Stimulated activated memory B cell treated with anti-CD40 and anti-IgM and Interleukin-4, amounts not matched to agents 10 μg/mL and 1 μg/mL and 100 μg/mL, for 72 hours (primary cell): ENCODE measurements around the gene SLC25A30.
"Not testable (repeated sequence)": the region's sequence is repeated elsewhere in the genome, so short reads cannot be mapped to it uniquely, and the experiment has no call there.

Experiments
- ATAC-seq: fragments of 150-1000 bp; cut with Tn5 transposase; 2 replicates; pipeline ENCODE4 v1.10.0; 2021
- H3K27ac Mint-ChIP-seq: one replicate; pipeline ENCODE4 v1.8.0; 2022; ENCODE audit warnings: mild to moderate bottlenecking, mixed read lengths
- H3K27me3 Mint-ChIP-seq: one replicate; pipeline ENCODE4 v1.8.0; 2022; ENCODE audit warnings: mixed read lengths
- H3K36me3 Mint-ChIP-seq: one replicate; pipeline ENCODE4 v1.8.0; 2022; ENCODE audit warnings: mixed read lengths
- H3K4me1 Mint-ChIP-seq: one replicate; pipeline ENCODE4 v1.8.0; 2022; ENCODE audit warnings: mixed read lengths
- H3K4me3 Mint-ChIP-seq: one replicate; pipeline ENCODE4 v1.8.0; 2022; ENCODE audit warnings: mild to moderate bottlenecking, moderate library complexity, mixed read lengths
- H3K9me3 Mint-ChIP-seq: one replicate; pipeline ENCODE4 v1.8.0; 2022; ENCODE audit warnings: mixed read lengths

The SLC25A30 gene

GRCh38 chr13:45411631-45412030 lies 6.5 kb downstream of the SLC25A30 start:
- no peak overlapping the region for H3K27ac Mint-ChIP-seq
- peaks cover 12% of the 10 kb centered on the region for H3K4me1 Mint-ChIP-seq

GRCh38 chr13:45411221-45411620 lies 7.0 kb downstream of the SLC25A30 start:
- Mint-ChIP-seq H3K4me1 (peaks cover 12% of the 10 kb centered on the region), H3K36me3 (peaks cover 36% of the 10 kb centered on the region), H3K4me3 (no peak overlapping the region), H3K27ac (no peak overlapping the region), H3K27me3 (no peaks in the 10 kb centered on the region), H3K9me3 (no peaks in the 10 kb centered on the region)
- ATAC-seq, result no peak

More at GRCh38 chr13:45411631-45412030, 6.5 kb downstream of the SLC25A30 start:
- Mint-ChIP-seq H3K4me3 (no peak overlapping the region), H3K27me3 (no peaks in the 10 kb centered on the region), H3K36me3 (peaks cover 32% of the 10 kb centered on the region), H3K9me3 (no peaks in the 10 kb centered on the region)
- ATAC-seq, result no peak

- no peak overlapping the region for H3K27ac Mint-ChIP-seq
- H3K27me3 Mint-ChIP-seq, result no peaks in the 10 kb centered on the region
- ATAC-seq, result no peak
- H3K4me3 Mint-ChIP-seq, result no peak overlapping the region
- peaks cover 43% of the 10 kb centered on the region for H3K36me3 Mint-ChIP-seq
- H3K4me1 Mint-ChIP-seq, result peaks cover 12% of the 10 kb centered on the region
- H3K9me3 Mint-ChIP-seq, result no peaks in the 10 kb centered on the region
Observed at GRCh38 chr13:45410466-45410865, 7.7 kb downstream of the SLC25A30 start.

GRCh38 chr13:45410001-45410400 lies 8.2 kb downstream of the SLC25A30 start:
- Mint-ChIP-seq H3K9me3 (no peaks in the 10 kb centered on the region), H3K36me3 (peaks cover 48% of the 10 kb centered on the region), H3K27me3 (no peaks in the 10 kb centered on the region), H3K27ac (no peak overlapping the region), H3K4me1 (peaks cover 11% of the 10 kb centered on the region), H3K4me3 (no peak overlapping the region)
- ATAC-seq, result no peak

- H3K4me3 Mint-ChIP-seq, result no peak overlapping the region
- no peaks in the 10 kb centered on the region for H3K9me3 Mint-ChIP-seq
- H3K36me3 Mint-ChIP-seq, result peaks cover 72% of the 10 kb centered on the region
- no peaks in the 10 kb centered on the region for H3K27me3 Mint-ChIP-seq
- ATAC-seq, result no peak
- H3K4me1 Mint-ChIP-seq, result no peaks in the 10 kb centered on the region
- no peak overlapping the region for H3K27ac Mint-ChIP-seq
Observed at GRCh38 chr13:45406421-45406820, 11.8 kb downstream of the SLC25A30 start.

GRCh38 chr13:45403081-45403480 lies 15.1 kb downstream of the SLC25A30 start:
- no peak for ATAC-seq
- peaks cover 58% of the 10 kb centered on the region for H3K36me3 Mint-ChIP-seq

GRCh38 chr13:45402641-45403040 lies 15.5 kb downstream of the SLC25A30 start:
- no peak for ATAC-seq
- Mint-ChIP-seq H3K4me1 (no peaks in the 10 kb centered on the region), H3K27ac (no peak overlapping the region), H3K27me3 (no peaks in the 10 kb centered on the region), H3K9me3 (no peaks in the 10 kb centered on the region), H3K4me3 (no peak overlapping the region), H3K36me3 (peaks cover 58% of the 10 kb centered on the region)

More at GRCh38 chr13:45403081-45403480, 15.1 kb downstream of the SLC25A30 start:
- Mint-ChIP-seq H3K4me1 (no peaks in the 10 kb centered on the region), H3K9me3 (no peaks in the 10 kb centered on the region), H3K27me3 (no peaks in the 10 kb centered on the region), H3K27ac (no peak overlapping the region), H3K4me3 (no peak overlapping the region)

- Mint-ChIP-seq H3K36me3 (peaks cover 47% of the 10 kb centered on the region), H3K27me3 (no peaks in the 10 kb centered on the region), H3K27ac (no peak overlapping the region), H3K4me3 (no peak overlapping the region), H3K9me3 (no peaks in the 10 kb centered on the region), H3K4me1 (no peaks in the 10 kb centered on the region)
- ATAC-seq, result no peak
Observed at GRCh38 chr13:45401314-45401713, 16.9 kb downstream of the SLC25A30 start.

- Mint-ChIP-seq H3K4me3 (no peak overlapping the region), H3K9me3 (no peaks in the 10 kb centered on the region), H3K27me3 (no peaks in the 10 kb centered on the region), H3K27ac (no peak overlapping the region), H3K36me3 (peaks cover 44% of the 10 kb centered on the region), H3K4me1 (peaks cover 11% of the 10 kb centered on the region)
- ATAC-seq, result no peak
Observed at GRCh38 chr13:45398877-45399276, 19.3 kb downstream of the SLC25A30 start.

- H3K27ac Mint-ChIP-seq, result peak overlapping the region; percentile 67
- no peak for ATAC-seq
- H3K27me3 Mint-ChIP-seq, result no peaks in the 10 kb centered on the region
- H3K4me1 Mint-ChIP-seq, result peaks cover 11% of the 10 kb centered on the region
- H3K4me3 Mint-ChIP-seq, result no peak overlapping the region
- H3K9me3 Mint-ChIP-seq, result no peaks in the 10 kb centered on the region
- peaks cover 39% of the 10 kb centered on the region for H3K36me3 Mint-ChIP-seq
Observed at GRCh38 chr13:45396533-45397095, 21.6 kb downstream of the SLC25A30 start.

- peaks cover 11% of the 10 kb centered on the region for H3K4me1 Mint-ChIP-seq
- no peak for ATAC-seq
- H3K27me3 Mint-ChIP-seq, result no peaks in the 10 kb centered on the region
- peaks cover 46% of the 10 kb centered on the region for H3K36me3 Mint-ChIP-seq
- H3K27ac Mint-ChIP-seq, result peak overlapping the region; percentile 67
- no peaks in the 10 kb centered on the region for H3K9me3 Mint-ChIP-seq
- no peak overlapping the region for H3K4me3 Mint-ChIP-seq
Observed at GRCh38 chr13:45393941-45394570, 24.1 kb downstream of the SLC25A30 start.

GRCh38 chr13:45392811-45393210 lies 25.4 kb downstream of the SLC25A30 start:
- Mint-ChIP-seq H3K4me3 (no peak overlapping the region), H3K36me3 (peaks cover 44% of the 10 kb centered on the region), H3K9me3 (no peaks in the 10 kb centered on the region), H3K4me1 (peaks cover 11% of the 10 kb centered on the region), H3K27ac (no peak overlapping the region), H3K27me3 (no peaks in the 10 kb centered on the region)
- ATAC-seq, result no peak

GRCh38 chr13:45391926-45392325 lies 26.2 kb downstream of the SLC25A30 start:
- peaks cover 51% of the 10 kb centered on the region for H3K36me3 Mint-ChIP-seq
- no peak overlapping the region for H3K27ac Mint-ChIP-seq
- no peaks in the 10 kb centered on the region for H3K27me3 Mint-ChIP-seq
- peaks cover 11% of the 10 kb centered on the region for H3K4me1 Mint-ChIP-seq
- ATAC-seq, result no peak
- no peaks in the 10 kb centered on the region for H3K9me3 Mint-ChIP-seq
- no peak overlapping the region for H3K4me3 Mint-ChIP-seq

GRCh38 chr13:45391128-45391527 lies 27.0 kb downstream of the SLC25A30 start:
- not testable (repeated sequence) for H3K27me3 Mint-ChIP-seq, H3K9me3 Mint-ChIP-seq, ATAC-seq, H3K27ac Mint-ChIP-seq, H3K4me3 Mint-ChIP-seq
- Mint-ChIP-seq H3K4me1 (peaks cover 10% of the 10 kb centered on the region), H3K36me3 (peaks cover 50% of the 10 kb centered on the region)

- not testable (repeated sequence) for H3K9me3 Mint-ChIP-seq, ATAC-seq, H3K4me3 Mint-ChIP-seq, H3K27ac Mint-ChIP-seq, H3K27me3 Mint-ChIP-seq, H3K4me1 Mint-ChIP-seq
- H3K36me3 Mint-ChIP-seq, result peaks cover 43% of the 10 kb centered on the region
Observed at GRCh38 chr13:45390348-45390747, 27.8 kb downstream of the SLC25A30 start.

- H3K36me3 Mint-ChIP-seq, result peaks cover 49% of the 10 kb centered on the region
- ATAC-seq, result no peak
- H3K27me3 Mint-ChIP-seq, result no peaks in the 10 kb centered on the region
- no peak overlapping the region for H3K27ac Mint-ChIP-seq
- no peak overlapping the region for H3K4me3 Mint-ChIP-seq
- H3K4me1 Mint-ChIP-seq, result no peaks in the 10 kb centered on the region
- H3K9me3 Mint-ChIP-seq, result no peaks in the 10 kb centered on the region
Observed at GRCh38 chr13:45388664-45389063, 29.5 kb downstream of the SLC25A30 start.
